Osteocyte (in vitro differentiated cells): ENCODE results near the gene PRKCH. TPM values are rescaled to one million over a fixed set of nuclear protein-coding genes. Genes with fewer than 3 reads are reported as not detected.
A peak's percentile ranks its signal among the peaks of the same experiment; 100 is the strongest.

Source experiments
- DNase-seq: peaks from one replicate; pipeline ENCODE4 v3.0.0; 2021; ENCODE audit warnings: mixed read lengths; ENCODE audit not compliant: unreplicated experiment; ENCODE audit errors: extremely low spot score
- H3K27ac Mint-ChIP-seq: one replicate; pipeline ENCODE4 v1.8.0; 2021; ENCODE audit warnings: mild to moderate bottlenecking, mixed read lengths; ENCODE audit not compliant: unreplicated experiment
- H3K27me3 Mint-ChIP-seq: one replicate; pipeline ENCODE4 v1.8.0; 2021; ENCODE audit warnings: mixed read lengths; ENCODE audit not compliant: unreplicated experiment
- H3K36me3 Mint-ChIP-seq: one replicate; pipeline ENCODE4 v1.8.0; 2021; ENCODE audit warnings: mixed read lengths; ENCODE audit not compliant: unreplicated experiment
- H3K4me1 Mint-ChIP-seq: one replicate; pipeline ENCODE4 v1.8.0; 2021; ENCODE audit warnings: mixed read lengths; ENCODE audit not compliant: unreplicated experiment
- H3K4me3 Mint-ChIP-seq: one replicate; pipeline ENCODE4 v1.8.0; 2021; ENCODE audit warnings: mild to moderate bottlenecking, moderate library complexity, mixed read lengths; ENCODE audit not compliant: unreplicated experiment
- H3K9me3 Mint-ChIP-seq: one replicate; pipeline ENCODE4 v1.8.0; 2021; ENCODE audit warnings: mixed read lengths; ENCODE audit not compliant: unreplicated experiment
- CTCF ChIP-seq: fragments of 200-600 bp; sonication (generic); IDR thresholded peaks from 2 replicates; pipeline ENCODE4 v1.5.0; 2021; ENCODE audit warnings: antibody characterized with exemption, mild to moderate bottlenecking, moderate library complexity
- total RNA-seq: library from RNA; stranded (reverse); gene quantifications from 2 replicates; pipeline ENCODE4 v1.2.1, GENCODE V29; 2021

The PRKCH gene
- total RNA-seq, 1 donor from 2014 or later: 10.6 TPM

DNA sequence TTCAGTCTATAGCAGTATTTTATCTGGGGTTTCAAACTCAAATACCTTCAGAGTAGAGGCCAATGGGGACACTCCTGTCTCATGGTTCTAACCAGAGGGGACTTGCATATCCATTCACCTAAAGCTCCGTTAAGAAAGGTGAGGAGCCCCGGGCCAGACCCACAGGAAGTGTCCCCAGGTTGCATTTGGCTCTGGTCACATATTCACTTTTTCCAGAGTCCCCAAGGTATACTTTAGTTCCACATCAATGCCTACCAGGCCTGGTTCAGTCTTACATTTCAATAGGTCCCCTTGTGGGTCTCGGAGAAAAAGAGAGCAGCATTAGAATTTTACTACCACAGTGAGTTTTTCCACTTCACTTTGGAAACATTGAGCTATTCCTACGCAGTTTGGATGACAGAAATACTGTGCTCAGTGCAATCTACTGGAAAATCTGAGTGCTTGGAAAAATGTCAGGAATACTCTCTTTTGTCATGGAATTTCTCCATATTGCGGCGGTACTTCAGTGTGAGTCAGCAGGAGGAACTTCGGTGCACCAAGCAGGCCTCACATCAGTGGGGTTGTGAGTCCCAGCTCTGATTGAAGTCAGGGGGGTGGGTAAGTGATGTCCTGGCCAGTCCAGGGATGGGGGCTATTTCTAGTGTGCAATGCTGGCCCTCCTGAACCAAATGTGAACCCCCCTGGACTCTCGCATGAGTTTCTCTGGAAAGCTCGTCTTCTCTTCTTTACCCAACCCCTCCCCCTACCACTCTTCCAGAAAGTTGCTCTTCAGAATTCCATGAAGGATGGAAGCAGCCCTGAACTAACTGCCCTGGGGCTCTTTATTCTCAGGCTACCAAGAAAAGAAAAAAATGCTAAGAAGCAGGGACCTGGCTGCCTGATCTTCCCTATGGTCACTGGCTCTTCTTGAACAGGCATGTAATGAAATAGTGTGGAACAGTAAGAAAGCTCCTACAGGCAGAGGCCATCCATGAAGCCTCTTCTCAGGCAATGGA, 184.7 kb downstream of the PRKCH start:
- no peak overlapping the region for H3K27ac Mint-ChIP-seq
- H3K36me3 Mint-ChIP-seq: no peaks in the 10 kb centered on the region
- H3K27me3 Mint-ChIP-seq: no peaks in the 10 kb centered on the region
- no peak for DNase-seq
- H3K4me1 Mint-ChIP-seq: peaks cover 5% of the 10 kb centered on the region
- H3K9me3 Mint-ChIP-seq: no peaks in the 10 kb centered on the region
- TF ChIP-seq CTCF: no peak
- no peak overlapping the region for H3K4me3 Mint-ChIP-seq

DNA sequence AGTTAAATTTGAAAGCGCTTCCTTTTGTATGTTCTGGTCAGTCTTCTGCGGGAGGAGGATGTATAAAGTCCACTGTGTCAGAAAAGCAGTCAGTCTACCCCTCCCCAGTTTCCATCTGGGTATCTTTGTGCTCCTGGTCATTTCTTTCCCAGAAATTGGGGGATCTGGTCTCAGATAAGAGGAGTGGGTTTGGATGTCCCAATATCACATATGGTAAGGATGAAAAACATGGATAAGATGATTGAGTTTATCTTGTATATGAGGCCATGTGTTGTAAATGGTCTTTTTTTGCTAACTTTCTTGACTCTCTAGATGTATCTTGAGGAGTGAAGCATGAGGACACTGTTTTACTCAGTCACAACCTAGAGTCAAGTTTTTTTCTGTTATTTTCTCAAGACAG, 187.1 kb downstream of the PRKCH start:
- no peaks in the 10 kb centered on the region for H3K27me3 Mint-ChIP-seq
- peaks cover 11% of the 10 kb centered on the region for H3K4me1 Mint-ChIP-seq
- no peak overlapping the region for H3K4me3 Mint-ChIP-seq
- no peak for DNase-seq
- H3K9me3 Mint-ChIP-seq: no peaks in the 10 kb centered on the region
- H3K27ac Mint-ChIP-seq: no peak overlapping the region
- no peaks in the 10 kb centered on the region for H3K36me3 Mint-ChIP-seq
- TF ChIP-seq CTCF: no peak

DNA sequence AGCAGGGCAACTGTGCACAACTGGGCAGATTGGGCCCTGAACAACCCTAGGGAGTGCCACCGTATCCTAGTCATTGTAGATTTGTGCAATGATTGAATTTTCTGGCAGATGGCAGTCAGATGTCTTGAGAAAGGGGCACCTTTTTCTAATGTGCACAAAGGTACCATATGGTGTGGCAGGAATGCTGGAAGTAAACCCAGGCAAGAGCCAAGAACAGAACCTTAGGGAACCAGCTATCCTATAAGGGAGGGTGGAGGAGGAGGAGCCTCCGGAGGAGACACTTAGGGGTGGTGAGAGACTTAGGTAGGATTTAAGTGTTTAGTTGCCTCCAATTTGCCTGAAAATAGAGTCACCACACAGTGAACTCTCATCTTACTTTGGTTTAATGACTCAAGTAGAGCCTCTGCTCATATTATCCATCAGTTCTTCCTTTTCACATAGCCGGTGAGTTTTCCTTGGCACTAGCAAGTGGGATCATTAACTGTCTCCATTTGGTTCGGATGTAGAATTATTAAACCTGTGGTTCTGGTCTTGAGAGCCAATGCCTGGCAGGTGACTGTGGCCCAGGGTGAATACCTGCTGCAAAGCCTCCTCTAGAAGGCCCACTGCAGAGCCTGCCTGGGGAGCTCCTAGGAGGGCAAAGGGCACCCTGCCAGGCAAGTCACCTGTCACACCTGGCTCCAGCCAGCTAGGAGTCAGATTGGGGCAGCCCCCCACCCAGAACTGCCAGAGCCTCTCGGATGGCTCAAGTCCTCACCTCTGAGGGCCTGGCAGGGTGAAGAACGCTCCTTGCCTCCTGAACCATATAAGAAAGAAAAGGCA, 189.6 kb downstream of the PRKCH start:
- H3K27me3 Mint-ChIP-seq: no peaks in the 10 kb centered on the region
- no peaks in the 10 kb centered on the region for H3K36me3 Mint-ChIP-seq
- DNase-seq: no peak
- no peak for TF ChIP-seq CTCF
- peaks cover 12% of the 10 kb centered on the region for H3K4me1 Mint-ChIP-seq
- H3K9me3 Mint-ChIP-seq: no peaks in the 10 kb centered on the region
- H3K27ac Mint-ChIP-seq: no peak overlapping the region
- no peak overlapping the region for H3K4me3 Mint-ChIP-seq

DNA sequence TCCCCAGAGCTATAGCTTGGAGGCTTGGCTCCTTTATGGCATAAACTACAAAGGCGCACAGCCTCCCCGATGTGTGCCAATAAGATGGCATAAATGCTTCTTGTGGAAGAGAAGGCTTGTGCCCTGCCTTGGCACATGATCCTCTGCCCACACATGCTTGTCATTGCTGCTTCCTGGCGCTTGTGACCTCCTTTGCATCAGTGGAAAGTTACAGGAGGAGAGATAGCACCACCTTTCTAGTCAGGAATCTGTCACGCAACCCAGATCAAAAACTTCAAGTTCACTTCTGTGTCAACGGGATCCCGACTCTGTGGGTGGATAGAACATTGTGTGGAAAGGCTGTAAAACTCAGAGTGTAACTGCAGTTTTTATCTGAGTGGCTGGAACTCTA, 190.2 kb downstream of the PRKCH start:
- no peak for DNase-seq
- no peaks in the 10 kb centered on the region for H3K27me3 Mint-ChIP-seq
- H3K4me3 Mint-ChIP-seq: no peak overlapping the region
- H3K4me1 Mint-ChIP-seq: peaks cover 18% of the 10 kb centered on the region
- no peaks in the 10 kb centered on the region for H3K36me3 Mint-ChIP-seq
- H3K9me3 Mint-ChIP-seq: no peaks in the 10 kb centered on the region
- TF ChIP-seq CTCF: no peak
- H3K27ac Mint-ChIP-seq: peak overlapping the region; percentile 52
